GM23338 (cell line): Measurements from ENCODE around the gene NUP214. TPM values are rescaled to one million over a fixed set of nuclear protein-coding genes. Genes with fewer than 3 reads are reported as not detected.

Experiments
- ATAC-seq: fragments of 200-7000 bp; cut with Tn5 transposase; 3 replicates; pipeline ENCODE4 v1.9.1; 2020
- DNase-seq: peaks from one replicate; pipeline ENCODE4 v3.0.0-alpha.2; 2015; ENCODE audit warnings: low spot score
- H2AFZ ChIP-seq: fragments of 200-600 bp; sonication (generic); 2 replicates; pipeline ENCODE4 v1.8.0; 2016; ENCODE audit warnings: antibody characterized with exemption, mild to moderate bottlenecking, moderate library complexity
- H3F3A ChIP-seq: fragments of 200-600 bp; sonication (generic); replicated peaks from 2 replicates; pipeline ENCODE4 v1.8.0; 2017; ENCODE audit warnings: antibody characterized with exemption, mixed run types, low read depth
- H3K27ac ChIP-seq: fragments of 200-600 bp; sonication (generic); 2 replicates; pipeline ENCODE4 v1.6.1; 2016; ENCODE audit warnings: low read depth
- H3K27me3 ChIP-seq: fragments of 200-600 bp; sonication (generic); 2 replicates; pipeline ENCODE4 v1.8.0; 2016; ENCODE audit warnings: mild to moderate bottlenecking, mixed run types, moderate library complexity; ENCODE audit not compliant: insufficient read depth
- H3K36me3 ChIP-seq: fragments of 200-600 bp; sonication (generic); 2 replicates; pipeline ENCODE4 v1.8.0; 2016; ENCODE audit warnings: mild to moderate bottlenecking; ENCODE audit not compliant: insufficient read depth
- H3K4me1 ChIP-seq: fragments of 200-600 bp; sonication (generic); 2 replicates; pipeline ENCODE4 v1.8.0; 2016; ENCODE audit warnings: mild to moderate bottlenecking, moderate library complexity; ENCODE audit not compliant: insufficient read depth
- H3K4me2 ChIP-seq: fragments of 200-600 bp; sonication (generic); 2 replicates; pipeline ENCODE4 v1.7.1; 2017; ENCODE audit warnings: mixed run types
- H3K4me3 ChIP-seq: fragments of 200-600 bp; sonication (generic); 2 replicates; pipeline ENCODE4 v1.6.1; 2016; ENCODE audit warnings: mixed run types
- H3K79me2 ChIP-seq: fragments of 200-600 bp; sonication (generic); replicated peaks from 2 replicates; pipeline ENCODE4 v1.8.0; 2017; ENCODE audit warnings: mild to moderate bottlenecking; ENCODE audit not compliant: insufficient read depth
- H3K9me2 ChIP-seq: fragments of 200-600 bp; sonication (generic); 2 replicates; pipeline ENCODE4 v1.8.0; 2017; ENCODE audit not compliant: insufficient read depth
- H4K20me1 ChIP-seq: fragments of 200-600 bp; sonication (generic); replicated peaks from 2 replicates; pipeline ENCODE4 v1.8.0; 2017; ENCODE audit warnings: mild to moderate bottlenecking; ENCODE audit not compliant: insufficient read depth
- H3K27ac Mint-ChIP-seq: 2 replicates; pipeline ENCODE4 v1.8.0; 2020; ENCODE audit warnings: inconsistent platforms, mild to moderate bottlenecking, moderate library complexity, mixed read lengths
- H3K27me3 Mint-ChIP-seq: 3 replicates; pipeline ENCODE4 v1.8.0; 2022; ENCODE audit warnings: low read depth, mild to moderate bottlenecking, moderate library complexity, mixed read lengths, inconsistent platforms; ENCODE audit not compliant: insufficient read depth, poor library complexity
- H3K36me3 Mint-ChIP-seq: 3 replicates; pipeline ENCODE4 v1.8.0; 2021; ENCODE audit warnings: low read depth, mild to moderate bottlenecking, inconsistent platforms, moderate library complexity, mixed read lengths
- H3K4me1 Mint-ChIP-seq: 3 replicates; pipeline ENCODE4 v1.8.0; 2020; ENCODE audit warnings: mild to moderate bottlenecking, inconsistent platforms, mixed read lengths
- H3K4me3 Mint-ChIP-seq: 3 replicates; pipeline ENCODE4 v1.8.0; 2021; ENCODE audit warnings: moderate library complexity, mild to moderate bottlenecking, inconsistent platforms, mixed read lengths
- H3K9me3 Mint-ChIP-seq: 3 replicates; pipeline ENCODE4 v1.8.0; 2020; ENCODE audit warnings: moderate library complexity, mild to moderate bottlenecking, inconsistent platforms, mixed read lengths
- CREB1 ChIP-seq: fragments of 250-450 bp; sonication (Bioruptor Pico); IDR thresholded peaks from 2 replicates; pipeline ENCODE4 v1.5.0; 2020; ENCODE audit warnings: low read depth, mild to moderate bottlenecking, moderate library complexity
- ETS1 ChIP-seq: IDR thresholded peaks from 2 replicates; pipeline ENCODE4 v1.6.1; 2016; ENCODE audit warnings: antibody characterized with exemption
- EZH2 ChIP-seq: fragments of 200-600 bp; sonication (generic); IDR thresholded peaks from one replicate; pipeline ENCODE4 v1.8.0; 2017; ENCODE audit warnings: antibody characterized with exemption, mild to moderate bottlenecking, low read depth; ENCODE audit not compliant: unreplicated experiment
- EZH2phosphoT487 ChIP-seq: fragments of 200-600 bp; sonication (generic); IDR thresholded peaks from one replicate; pipeline ENCODE4 v1.8.1; 2018; ENCODE audit warnings: antibody characterized with exemption; ENCODE audit not compliant: unreplicated experiment
- JUNB ChIP-seq: IDR thresholded peaks from one replicate; pipeline ENCODE4 v1.6.1; 2016; ENCODE audit warnings: antibody characterized with exemption; ENCODE audit not compliant: unreplicated experiment
- NANOG ChIP-seq: IDR thresholded peaks from 2 replicates; pipeline ENCODE4 v1.6.1; 2016; ENCODE audit warnings: antibody characterized with exemption, borderline replicate concordance
- POLR2AphosphoS5 ChIP-seq: IDR thresholded peaks from 2 replicates; pipeline ENCODE4 v1.6.1; 2016; ENCODE audit warnings: antibody characterized with exemption, low read depth
- REST ChIP-seq: IDR thresholded peaks from one replicate; pipeline ENCODE4 v1.6.1; 2018; ENCODE audit warnings: antibody characterized with exemption; ENCODE audit not compliant: unreplicated experiment
- STAT1 ChIP-seq: IDR thresholded peaks from one replicate; pipeline ENCODE4 v1.6.1; 2016; ENCODE audit warnings: antibody characterized with exemption; ENCODE audit not compliant: unreplicated experiment
- ZNF114 ChIP-seq: fragments of 250-450 bp; sonication (Bioruptor Pico); IDR thresholded peaks from 2 replicates; pipeline ENCODE4 v1.5.0; 2020; ENCODE audit warnings: mild to moderate bottlenecking, moderate library complexity
- ZNF331 ChIP-seq: fragments of 250-450 bp; sonication (Bioruptor Pico); IDR thresholded peaks from 2 replicates; pipeline ENCODE4 v1.5.0; 2020; ENCODE audit warnings: low read depth, mild to moderate bottlenecking, moderate library complexity
- polyA plus RNA-seq: library from polyadenylated mRNA; unstranded; fragments of >200 nt; fragmentation: Nextera tagmentation; extraction: Ambion mirVana; gene quantifications from 2 replicates; pipeline ENCODE4 v1.2.1, GENCODE V29; 2016
- total RNA-seq: library from RNA; depleted of rRNA; stranded (reverse); fragments of >200 nt; shearing (Covaris generic); gene quantifications from 2 replicates; pipeline ENCODE4 v1.2.3, GENCODE V29; 2014
- TF ChIP-seq, protein P1 (sequence below): fragments of 250-450 bp; sonication (Bioruptor Pico); IDR thresholded peaks from 2 replicates; pipeline ENCODE4 v1.5.0; 2020; ENCODE audit warnings: mild to moderate bottlenecking, moderate library complexity
- TF ChIP-seq, protein P2 (sequence below), 2 experiments: fragments of 200-600 bp in 1 of 2; sonication (generic) in 1 of 2; conservative IDR thresholded peaks; 2 replicates each; pipeline versions ENCODE4 v1.5.1 to v1.6.1; 2016 to 2017; ENCODE audit warnings: antibody characterized with exemption in 2 of 2, low read depth in 2 of 2, mild to moderate bottlenecking in 2 of 2, moderate library complexity in 1 of 2

The NUP214 gene
- total and polyA plus RNA-seq, 2 experiments from 2014 or later = 36.0 to 57.0 TPM

GRCh38 chr9:131091352-131091992 is 33.9 kb upstream of the NUP214 start:
- Mint-ChIP-seq H3K27me3 (peaks cover 6% of the 10 kb centered on the region), H3K36me3 (no peaks in the 10 kb centered on the region; the same call in 2 of the 3 replicates), H3K9me3 (no peaks in the 10 kb centered on the region), H3K27ac (no peak overlapping the region), H3K4me3 (no peak overlapping the region), H3K4me1 (peaks cover 9% of the 10 kb centered on the region)
- Histone ChIP-seq H3K9me2 (no peaks in the 10 kb centered on the region), H3K79me2 (no peaks in the 10 kb centered on the region), H3K4me2 (no peak overlapping the region), H2AFZ (no peak overlapping the region), H3K4me1 (peaks cover 6% of the 10 kb centered on the region; the same call in 1 of the 2 replicates), H3F3A (peaks cover 8% of the 10 kb centered on the region; the same call in 1 of the 2 replicates), H3K27me3 (no peaks in the 10 kb centered on the region), H3K36me3 (no peaks in the 10 kb centered on the region), H4K20me1 (no peaks in the 10 kb centered on the region; the same call in 1 of the 2 replicates), H3K4me3 (no peak overlapping the region), H3K27ac (no peak overlapping the region)
- DNase-seq = no peak
- TF ChIP-seq CREB1 (CRISPR knock-in tag) = no peak
- no peak for TF ChIP-seq ZNF114 (CRISPR knock-in tag)
- no peak for TF ChIP-seq EZH2
- TF ChIP-seq NANOG = no peak
- no peak for TF ChIP-seq ZNF331 (CRISPR knock-in tag)
- no peak for TF ChIP-seq REST
- TF ChIP-seq EZH2phosphoT487 = no peak
- TF ChIP-seq JUNB = no peak
- TF ChIP-seq STAT1 = no peak
- TF ChIP-seq, protein P1, sequence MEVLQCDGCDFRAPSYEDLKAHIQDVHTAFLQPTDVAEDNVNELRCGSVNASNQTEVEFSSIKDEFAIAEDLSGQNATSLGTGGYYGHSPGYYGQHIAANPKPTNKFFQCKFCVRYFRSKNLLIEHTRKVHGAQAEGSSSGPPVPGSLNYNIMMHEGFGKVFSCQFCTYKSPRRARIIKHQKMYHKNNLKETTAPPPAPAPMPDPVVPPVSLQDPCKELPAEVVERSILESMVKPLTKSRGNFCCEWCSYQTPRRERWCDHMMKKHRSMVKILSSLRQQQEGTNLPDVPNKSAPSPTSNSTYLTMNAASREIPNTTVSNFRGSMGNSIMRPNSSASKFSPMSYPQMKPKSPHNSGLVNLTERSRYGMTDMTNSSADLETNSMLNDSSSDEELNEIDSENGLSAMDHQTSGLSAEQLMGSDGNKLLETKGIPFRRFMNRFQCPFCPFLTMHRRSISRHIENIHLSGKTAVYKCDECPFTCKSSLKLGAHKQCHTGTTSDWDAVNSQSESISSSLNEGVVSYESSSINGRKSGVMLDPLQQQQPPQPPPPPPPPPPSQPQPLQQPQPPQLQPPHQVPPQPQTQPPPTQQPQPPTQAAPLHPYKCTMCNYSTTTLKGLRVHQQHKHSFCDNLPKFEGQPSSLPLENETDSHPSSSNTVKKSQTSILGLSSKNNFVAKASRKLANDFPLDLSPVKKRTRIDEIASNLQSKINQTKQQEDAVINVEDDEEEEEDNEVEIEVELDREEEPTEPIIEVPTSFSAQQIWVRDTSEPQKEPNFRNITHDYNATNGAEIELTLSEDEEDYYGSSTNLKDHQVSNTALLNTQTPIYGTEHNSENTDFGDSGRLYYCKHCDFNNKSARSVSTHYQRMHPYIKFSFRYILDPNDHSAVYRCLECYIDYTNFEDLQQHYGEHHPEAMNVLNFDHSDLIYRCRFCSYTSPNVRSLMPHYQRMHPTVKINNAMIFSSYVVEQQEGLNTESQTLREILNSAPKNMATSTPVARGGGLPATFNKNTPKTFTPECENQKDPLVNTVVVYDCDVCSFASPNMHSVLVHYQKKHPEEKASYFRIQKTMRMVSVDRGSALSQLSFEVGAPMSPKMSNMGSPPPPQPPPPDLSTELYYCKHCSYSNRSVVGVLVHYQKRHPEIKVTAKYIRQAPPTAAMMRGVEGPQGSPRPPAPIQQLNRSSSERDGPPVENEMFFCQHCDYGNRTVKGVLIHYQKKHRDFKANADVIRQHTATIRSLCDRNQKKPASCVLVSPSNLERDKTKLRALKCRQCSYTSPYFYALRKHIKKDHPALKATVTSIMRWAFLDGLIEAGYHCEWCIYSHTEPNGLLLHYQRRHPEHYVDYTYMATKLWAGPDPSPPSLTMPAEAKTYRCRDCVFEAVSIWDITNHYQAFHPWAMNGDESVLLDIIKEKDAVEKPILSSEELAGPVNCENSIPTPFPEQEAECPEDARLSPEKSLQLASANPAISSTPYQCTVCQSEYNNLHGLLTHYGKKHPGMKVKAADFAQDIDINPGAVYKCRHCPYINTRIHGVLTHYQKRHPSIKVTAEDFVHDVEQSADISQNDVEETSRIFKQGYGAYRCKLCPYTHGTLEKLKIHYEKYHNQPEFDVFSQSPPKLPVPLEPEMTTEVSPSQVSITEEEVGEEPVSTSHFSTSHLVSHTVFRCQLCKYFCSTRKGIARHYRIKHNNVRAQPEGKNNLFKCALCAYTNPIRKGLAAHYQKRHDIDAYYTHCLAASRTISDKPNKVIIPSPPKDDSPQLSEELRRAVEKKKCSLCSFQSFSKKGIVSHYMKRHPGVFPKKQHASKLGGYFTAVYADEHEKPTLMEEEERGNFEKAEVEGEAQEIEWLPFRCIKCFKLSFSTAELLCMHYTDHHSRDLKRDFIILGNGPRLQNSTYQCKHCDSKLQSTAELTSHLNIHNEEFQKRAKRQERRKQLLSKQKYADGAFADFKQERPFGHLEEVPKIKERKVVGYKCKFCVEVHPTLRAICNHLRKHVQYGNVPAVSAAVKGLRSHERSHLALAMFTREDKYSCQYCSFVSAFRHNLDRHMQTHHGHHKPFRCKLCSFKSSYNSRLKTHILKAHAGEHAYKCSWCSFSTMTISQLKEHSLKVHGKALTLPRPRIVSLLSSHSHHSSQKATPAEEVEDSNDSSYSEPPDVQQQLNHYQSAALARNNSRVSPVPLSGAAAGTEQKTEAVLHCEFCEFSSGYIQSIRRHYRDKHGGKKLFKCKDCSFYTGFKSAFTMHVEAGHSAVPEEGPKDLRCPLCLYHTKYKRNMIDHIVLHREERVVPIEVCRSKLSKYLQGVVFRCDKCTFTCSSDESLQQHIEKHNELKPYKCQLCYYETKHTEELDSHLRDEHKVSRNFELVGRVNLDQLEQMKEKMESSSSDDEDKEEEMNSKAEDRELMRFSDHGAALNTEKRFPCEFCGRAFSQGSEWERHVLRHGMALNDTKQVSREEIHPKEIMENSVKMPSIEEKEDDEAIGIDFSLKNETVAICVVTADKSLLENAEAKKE (CRISPR knock-in tag) = no peak
- TF ChIP-seq, protein P2, sequence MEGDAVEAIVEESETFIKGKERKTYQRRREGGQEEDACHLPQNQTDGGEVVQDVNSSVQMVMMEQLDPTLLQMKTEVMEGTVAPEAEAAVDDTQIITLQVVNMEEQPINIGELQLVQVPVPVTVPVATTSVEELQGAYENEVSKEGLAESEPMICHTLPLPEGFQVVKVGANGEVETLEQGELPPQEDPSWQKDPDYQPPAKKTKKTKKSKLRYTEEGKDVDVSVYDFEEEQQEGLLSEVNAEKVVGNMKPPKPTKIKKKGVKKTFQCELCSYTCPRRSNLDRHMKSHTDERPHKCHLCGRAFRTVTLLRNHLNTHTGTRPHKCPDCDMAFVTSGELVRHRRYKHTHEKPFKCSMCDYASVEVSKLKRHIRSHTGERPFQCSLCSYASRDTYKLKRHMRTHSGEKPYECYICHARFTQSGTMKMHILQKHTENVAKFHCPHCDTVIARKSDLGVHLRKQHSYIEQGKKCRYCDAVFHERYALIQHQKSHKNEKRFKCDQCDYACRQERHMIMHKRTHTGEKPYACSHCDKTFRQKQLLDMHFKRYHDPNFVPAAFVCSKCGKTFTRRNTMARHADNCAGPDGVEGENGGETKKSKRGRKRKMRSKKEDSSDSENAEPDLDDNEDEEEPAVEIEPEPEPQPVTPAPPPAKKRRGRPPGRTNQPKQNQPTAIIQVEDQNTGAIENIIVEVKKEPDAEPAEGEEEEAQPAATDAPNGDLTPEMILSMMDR (conservative IDR thresholded peaks at IDR 0.05; ENCODE audit: low read depth in 2 of 2) = no peak
- no peak for TF ChIP-seq POLR2AphosphoS5
- no peak for TF ChIP-seq ETS1
- ATAC-seq = no peak
